ENCODE measurements around the gene CPVL. TPM values are rescaled to one million over a fixed set of nuclear protein-coding genes. Genes with fewer than 3 reads are reported as not detected.
"Not testable (repeated sequence)": the region's sequence is repeated elsewhere in the genome, so short reads cannot be mapped to it uniquely, and the experiment has no call there.

Gene CPVL
- total RNA-seq, 5 donors from 2014 or later (not counting 1 experiment from before 2014, with no cell fraction given), result 0.47 to 1.6 (median 0.66) TPM

GRCh38 chr7:29114266-29114665, 32.1 kb downstream of the CPVL start:
- 24% methylated on average over 2 of the region's 2 CpGs for WGBS (ENCODE audit: insufficient coverage)
- CTCF ChIA-PET, H3K36me3 Mint-ChIP-seq: not testable (repeated sequence)

GRCh38 chr7:29113384-29114102, 32.8 kb downstream of the CPVL start:
- Mint-ChIP-seq H3K4me1 (peaks cover 5 to 12% (median 9%) of the 10 kb centered on the region in 3 donors), H3K4me3 (no peak overlapping the region), H3K27ac (no peak overlapping the region), H3K27me3 (peaks cover 4 to 19% of the 10 kb centered on the region in 2 donors), H3K36me3 (no peaks in the 10 kb centered on the region), H3K9me3 (no peaks in the 10 kb centered on the region)
- ChIA-PET POLR2A (no interaction called here), CTCF (interaction anchor here in 1 of 2 donors (0.7 kb wide), 1 partner anchor 24 kb away, joined by 3 read pairs; no protein-coding TSS in a partner anchor)
- H3K27me3 ChIP-seq (replicated peaks in 1 of 2; ENCODE audit: control insufficient read depth in 2 of 2, extremely low read depth in 1 of 2, insufficient read depth in 2 of 2, low read length in 1 of 2), result no peaks in the 10 kb centered on the region
- no peak overlapping the region for H3K4me3 ChIP-seq (ENCODE audit: control insufficient read depth in 1 of 2, extremely low read depth in 1 of 2, low read length in 1 of 2)
- H3K27ac ChIP-seq (ENCODE audit: low read length), result no peak overlapping the region
- no peaks in the 10 kb centered on the region for H3K36me3 ChIP-seq (ENCODE audit: control insufficient read depth in 2 of 2, extremely low read depth in 1 of 2, insufficient read depth in 1 of 2, low read length in 1 of 2)
- H3K9me3 ChIP-seq, result no peaks in the 10 kb centered on the region
- 20% methylated on average over 5 of the region's 5 CpGs for WGBS (ENCODE audit: insufficient coverage)
- no peak for ATAC-seq (replicated peaks in 1 of 4)
- peaks cover 0 to 2% of the 10 kb centered on the region in 2 experiments for H3K4me1 ChIP-seq (ENCODE audit: control insufficient read depth in 1 of 2, extremely low read depth in 1 of 2, insufficient read depth in 2 of 2, low read length in 2 of 2)
- DNase-seq, result peak in 1 of 35 experiments; percentile 20

More at GRCh38 chr7:29114266-29114665, 32.1 kb downstream of the CPVL start:
- H3K4me1 Mint-ChIP-seq, result peaks cover 5 to 12% (median 9%) of the 10 kb centered on the region in 3 donors
- H3K4me3 ChIP-seq (ENCODE audit: control insufficient read depth in 1 of 2, extremely low read depth in 1 of 2, low read length in 1 of 2); ATAC-seq (replicated peaks in 1 of 4); H3K4me3 Mint-ChIP-seq; POLR2A ChIA-PET; H3K9me3 Mint-ChIP-seq; H3K27me3 ChIP-seq (replicated peaks in 1 of 2; ENCODE audit: control insufficient read depth in 2 of 2, extremely low read depth in 1 of 2, insufficient read depth in 2 of 2, low read length in 1 of 2); DNase-seq; H3K27ac Mint-ChIP-seq; H3K9me3 ChIP-seq; H3K4me1 ChIP-seq (ENCODE audit: control insufficient read depth in 1 of 2, extremely low read depth in 1 of 2, insufficient read depth in 2 of 2, low read length in 2 of 2); H3K36me3 ChIP-seq (ENCODE audit: control insufficient read depth in 2 of 2, extremely low read depth in 1 of 2, insufficient read depth in 1 of 2, low read length in 1 of 2); H3K27ac ChIP-seq (ENCODE audit: low read length): not testable (repeated sequence)
- H3K27me3 Mint-ChIP-seq, result peaks cover 7 to 24% of the 10 kb centered on the region in 2 donors

DNA sequence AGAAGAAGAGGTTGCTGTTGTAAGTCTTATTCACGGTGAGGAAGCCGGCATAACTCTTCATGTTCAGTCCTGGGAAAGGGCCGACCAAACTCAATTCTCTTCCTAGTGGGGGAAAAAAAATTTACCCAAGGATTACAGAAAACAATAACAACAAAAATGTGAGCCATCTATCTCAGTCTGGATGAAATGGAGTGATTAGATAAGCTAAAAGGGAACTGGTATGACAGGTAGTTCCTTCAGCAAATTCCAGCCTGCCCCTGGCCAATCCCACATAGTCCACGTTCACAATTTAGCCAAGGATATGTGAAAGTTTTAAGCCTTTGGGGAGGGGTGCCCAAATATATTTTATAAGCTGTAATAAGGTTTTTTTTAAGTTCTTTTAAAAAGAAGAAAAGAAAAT, 33.6 kb downstream of the CPVL start:
- ATAC-seq (replicated peaks in 1 of 4) (no peak), DNase-seq (no peak)
- Mint-ChIP-seq H3K4me3 (no peak overlapping the region), H3K4me1 (peaks cover 5 to 12% (median 9%) of the 10 kb centered on the region in 3 donors), H3K36me3 (no peaks in the 10 kb centered on the region), H3K27me3 (peaks cover 4 to 19% of the 10 kb centered on the region in 2 donors), H3K9me3 (no peaks in the 10 kb centered on the region), H3K27ac (no peak overlapping the region)
- Histone ChIP-seq H3K27ac (ENCODE audit: low read length) (no peak overlapping the region), H3K4me1 (ENCODE audit: control insufficient read depth in 1 of 2, extremely low read depth in 1 of 2, insufficient read depth in 2 of 2, low read length in 2 of 2) (peaks cover 0 to 2% of the 10 kb centered on the region in 2 experiments), H3K36me3 (ENCODE audit: control insufficient read depth in 2 of 2, extremely low read depth in 1 of 2, insufficient read depth in 1 of 2, low read length in 1 of 2) (no peaks in the 10 kb centered on the region), H3K27me3 (replicated peaks in 1 of 2; ENCODE audit: control insufficient read depth in 2 of 2, extremely low read depth in 1 of 2, insufficient read depth in 2 of 2, low read length in 1 of 2) (no peaks in the 10 kb centered on the region), H3K9me3 (no peaks in the 10 kb centered on the region), H3K4me3 (ENCODE audit: control insufficient read depth in 1 of 2, extremely low read depth in 1 of 2, low read length in 1 of 2) (no peak overlapping the region)
- WGBS (ENCODE audit: insufficient coverage), result no CpG with 5 or more reads among the region's 4 CpGs
- POLR2A ChIA-PET, result no interaction called here
- CTCF ChIA-PET, result interaction anchor here (0.5 to 0.7 kb wide), 2 partner anchors 11 to 23 kb away, joined by 3 read pairs; no protein-coding TSS in a partner anchor

DNA sequence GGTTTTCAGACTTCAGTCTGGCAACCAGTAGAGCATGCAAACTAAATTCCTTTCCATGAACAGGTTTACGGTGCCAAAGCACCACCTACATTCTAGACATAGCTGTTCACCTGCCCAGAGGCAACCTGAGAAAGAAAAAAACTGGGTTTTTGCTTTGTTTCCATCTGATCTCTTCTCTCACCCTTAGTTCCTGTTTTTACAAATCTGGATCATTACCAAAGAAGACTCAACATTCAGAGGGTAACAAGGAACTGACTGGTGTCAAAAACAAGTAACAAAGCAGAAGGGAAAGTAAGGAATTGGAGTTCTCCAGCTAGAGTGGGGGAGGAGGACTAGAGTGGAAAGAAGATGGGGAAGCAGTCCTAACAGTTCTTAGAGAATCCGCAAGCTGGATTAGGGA, 36.4 kb downstream of the CPVL start:
- peaks cover 5 to 12% (median 9%) of the 10 kb centered on the region in 3 donors for H3K4me1 Mint-ChIP-seq
- H3K27ac Mint-ChIP-seq, result no peak overlapping the region
- H3K36me3 Mint-ChIP-seq, result no peaks in the 10 kb centered on the region
- Histone ChIP-seq H3K36me3 (ENCODE audit: control insufficient read depth in 2 of 2, extremely low read depth in 1 of 2, insufficient read depth in 1 of 2, low read length in 1 of 2) (no peaks in the 10 kb centered on the region), H3K4me3 (ENCODE audit: control insufficient read depth in 1 of 2, extremely low read depth in 1 of 2, low read length in 1 of 2) (no peak overlapping the region), H3K4me1 (ENCODE audit: control insufficient read depth in 1 of 2, extremely low read depth in 1 of 2, insufficient read depth in 2 of 2, low read length in 2 of 2) (peaks cover 0 to 2% of the 10 kb centered on the region in 2 experiments), H3K27ac (ENCODE audit: low read length) (no peak overlapping the region), H3K9me3 (no peaks in the 10 kb centered on the region), H3K27me3 (replicated peaks in 1 of 2; ENCODE audit: control insufficient read depth in 2 of 2, extremely low read depth in 1 of 2, insufficient read depth in 2 of 2, low read length in 1 of 2) (no peaks in the 10 kb centered on the region)
- ATAC-seq (replicated peaks in 1 of 4), result no peak
- no peaks in the 10 kb centered on the region for H3K9me3 Mint-ChIP-seq
- ChIA-PET CTCF (interaction anchor here (0.5 to 0.7 kb wide), 3 partner anchors 9 to 187 kb away, joined by 3 read pairs; no protein-coding TSS in a partner anchor), POLR2A (no interaction called here)
- DNase-seq, result no peak
- no peak overlapping the region for H3K4me3 Mint-ChIP-seq
- no CpG with 5 or more reads among the region's 2 CpGs for WGBS (ENCODE audit: insufficient coverage)
- H3K27me3 Mint-ChIP-seq, result peaks cover 1 to 19% of the 10 kb centered on the region in 2 donors

GRCh38 chr7:29109358-29109757, 37.0 kb downstream of the CPVL start:
- POLR2A ChIA-PET, result no interaction called here
- H3K27ac ChIP-seq (ENCODE audit: low read length), result no peak overlapping the region
- Mint-ChIP-seq H3K4me3 (no peak overlapping the region), H3K4me1 (peaks cover 5 to 12% (median 9%) of the 10 kb centered on the region in 3 donors), H3K27me3 (peaks cover 1 to 19% of the 10 kb centered on the region in 2 donors), H3K9me3 (no peaks in the 10 kb centered on the region), H3K27ac (no peak overlapping the region), H3K36me3 (no peaks in the 10 kb centered on the region)
- H3K9me3 ChIP-seq, result no peaks in the 10 kb centered on the region
- CTCF ChIA-PET, result interaction anchor here in 1 of 2 donors (0.9 kb wide), 1 partner anchor 187 kb away, joined by 4 read pairs; no protein-coding TSS in a partner anchor
- no peak for ATAC-seq (replicated peaks in 1 of 4)
- H3K4me1 ChIP-seq (ENCODE audit: control insufficient read depth in 1 of 2, extremely low read depth in 1 of 2, insufficient read depth in 2 of 2, low read length in 2 of 2), result peaks cover 0 to 2% of the 10 kb centered on the region in 2 experiments
- no peaks in the 10 kb centered on the region for H3K27me3 ChIP-seq (replicated peaks in 1 of 2; ENCODE audit: control insufficient read depth in 2 of 2, extremely low read depth in 1 of 2, insufficient read depth in 2 of 2, low read length in 1 of 2)
- H3K4me3 ChIP-seq (ENCODE audit: control insufficient read depth in 1 of 2, extremely low read depth in 1 of 2, low read length in 1 of 2), result no peak overlapping the region
- no CpG with 5 or more reads among the region's 3 CpGs for WGBS (ENCODE audit: insufficient coverage)
- DNase-seq, result no peak
- no peaks in the 10 kb centered on the region for H3K36me3 ChIP-seq (ENCODE audit: control insufficient read depth in 2 of 2, extremely low read depth in 1 of 2, insufficient read depth in 1 of 2, low read length in 1 of 2)

GRCh38 chr7:29107056-29107455, 39.3 kb downstream of the CPVL start:
- no peaks in the 10 kb centered on the region for H3K27me3 ChIP-seq (replicated peaks in 1 of 2; ENCODE audit: control insufficient read depth in 2 of 2, extremely low read depth in 1 of 2, insufficient read depth in 2 of 2, low read length in 1 of 2)
- ChIA-PET CTCF (interaction anchor here (0.6 to 1.7 kb wide), 18 partner anchors 11 to 302 kb away, joined by 3 to 61 read pairs (median 4); no protein-coding TSS in a partner anchor), POLR2A (no interaction called here)
- Mint-ChIP-seq H3K27ac (no peak overlapping the region), H3K27me3 (peaks cover 1 to 13% of the 10 kb centered on the region in 2 donors), H3K4me3 (no peak overlapping the region), H3K4me1 (peaks cover 0 to 5% (median 2%) of the 10 kb centered on the region in 3 donors), H3K36me3 (no peaks in the 10 kb centered on the region), H3K9me3 (no peaks in the 10 kb centered on the region)
- DNase-seq, result no peak
- H3K9me3 ChIP-seq, result no peaks in the 10 kb centered on the region
- ATAC-seq (replicated peaks in 1 of 4), result no peak
- H3K4me3 ChIP-seq (ENCODE audit: control insufficient read depth in 1 of 2, extremely low read depth in 1 of 2, low read length in 1 of 2), result no peak overlapping the region
- no peaks in the 10 kb centered on the region for H3K4me1 ChIP-seq (ENCODE audit: control insufficient read depth in 1 of 2, extremely low read depth in 1 of 2, insufficient read depth in 2 of 2, low read length in 2 of 2)
- 86% methylated on average over 1 of the region's 2 CpGs for WGBS (ENCODE audit: insufficient coverage)
- H3K27ac ChIP-seq (ENCODE audit: low read length), result no peak overlapping the region
- H3K36me3 ChIP-seq (ENCODE audit: control insufficient read depth in 2 of 2, extremely low read depth in 1 of 2, insufficient read depth in 1 of 2, low read length in 1 of 2), result no peaks in the 10 kb centered on the region
